ENCODE results near the gene GMDS.
A peak's percentile ranks its signal among the peaks of the same experiment; 100 is the strongest.

DNA sequence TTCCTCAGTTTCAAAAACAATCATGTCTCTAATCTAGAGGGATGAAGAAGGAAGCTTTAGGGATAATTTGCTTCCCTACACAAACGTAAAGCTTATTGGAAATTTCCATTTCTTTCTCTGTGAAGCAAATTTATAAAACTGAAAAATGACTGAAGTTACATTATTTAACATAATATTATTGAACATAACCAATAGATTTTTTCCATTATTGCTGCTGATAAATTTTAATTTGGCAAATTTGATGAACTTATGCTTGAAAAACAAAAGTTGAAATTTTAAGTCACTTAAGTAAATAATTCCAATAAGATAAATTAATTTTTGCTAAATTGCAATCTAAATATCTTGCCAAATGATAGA is 140.9 kb downstream of the GMDS start:
- TF ChIP-seq, protein P1, sequence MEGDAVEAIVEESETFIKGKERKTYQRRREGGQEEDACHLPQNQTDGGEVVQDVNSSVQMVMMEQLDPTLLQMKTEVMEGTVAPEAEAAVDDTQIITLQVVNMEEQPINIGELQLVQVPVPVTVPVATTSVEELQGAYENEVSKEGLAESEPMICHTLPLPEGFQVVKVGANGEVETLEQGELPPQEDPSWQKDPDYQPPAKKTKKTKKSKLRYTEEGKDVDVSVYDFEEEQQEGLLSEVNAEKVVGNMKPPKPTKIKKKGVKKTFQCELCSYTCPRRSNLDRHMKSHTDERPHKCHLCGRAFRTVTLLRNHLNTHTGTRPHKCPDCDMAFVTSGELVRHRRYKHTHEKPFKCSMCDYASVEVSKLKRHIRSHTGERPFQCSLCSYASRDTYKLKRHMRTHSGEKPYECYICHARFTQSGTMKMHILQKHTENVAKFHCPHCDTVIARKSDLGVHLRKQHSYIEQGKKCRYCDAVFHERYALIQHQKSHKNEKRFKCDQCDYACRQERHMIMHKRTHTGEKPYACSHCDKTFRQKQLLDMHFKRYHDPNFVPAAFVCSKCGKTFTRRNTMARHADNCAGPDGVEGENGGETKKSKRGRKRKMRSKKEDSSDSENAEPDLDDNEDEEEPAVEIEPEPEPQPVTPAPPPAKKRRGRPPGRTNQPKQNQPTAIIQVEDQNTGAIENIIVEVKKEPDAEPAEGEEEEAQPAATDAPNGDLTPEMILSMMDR (conservative IDR thresholded peaks at IDR 0.05; ENCODE audit: low read length), result peak; percentile 11; the same call in 1 of the 2 replicates
- no peak for TF ChIP-seq EZH2phosphoT487 (IDR thresholded peaks at IDR 0.05; ENCODE audit: borderline replicate concordance)

Measured in Loucy (cell line).